ENCODE results near the gene TENM4.

TENM4 gene

GRCh38 chr11:78818201-78818600 lies 622.6 kb downstream of the TENM4 start:
- Mint-ChIP-seq H3K9me3 (no peaks in the 10 kb centered on the region), H3K27me3 (ENCODE audit: low read depth, poor library complexity) (no peaks in the 10 kb centered on the region), H3K4me1 (peaks cover 56% of the 10 kb centered on the region), H3K4me3 (no peak overlapping the region), H3K27ac (peak overlapping the region; percentile 63), H3K36me3 (ENCODE audit: low read depth) (peaks cover 60% of the 10 kb centered on the region)
- no peak for TF ChIP-seq CTCF (IDR thresholded peaks at IDR 0.05)
- no peak for DNase-seq

GRCh38 chr11:78815831-78816230 lies 625.0 kb downstream of the TENM4 start:
- no peak for TF ChIP-seq CTCF (IDR thresholded peaks at IDR 0.05)
- H3K9me3 Mint-ChIP-seq = no peaks in the 10 kb centered on the region
- H3K27me3 Mint-ChIP-seq (ENCODE audit: low read depth, poor library complexity) = peaks cover 3% of the 10 kb centered on the region
- peak overlapping the region; percentile 86 for H3K27ac Mint-ChIP-seq
- no peak for DNase-seq
- peaks cover 42% of the 10 kb centered on the region for H3K36me3 Mint-ChIP-seq (ENCODE audit: low read depth)
- H3K4me3 Mint-ChIP-seq = no peak overlapping the region
- peaks cover 80% of the 10 kb centered on the region for H3K4me1 Mint-ChIP-seq

- peaks cover 18% of the 10 kb centered on the region for H3K36me3 Mint-ChIP-seq (ENCODE audit: low read depth)
- peak overlapping the region; percentile 98 for H3K27ac Mint-ChIP-seq
- H3K27me3 Mint-ChIP-seq (ENCODE audit: low read depth, poor library complexity) = peaks cover 3% of the 10 kb centered on the region
- peaks cover 97% of the 10 kb centered on the region for H3K4me1 Mint-ChIP-seq
- no peak for DNase-seq
- TF ChIP-seq CTCF (IDR thresholded peaks at IDR 0.05) = no peak
- H3K9me3 Mint-ChIP-seq = no peaks in the 10 kb centered on the region
- H3K4me3 Mint-ChIP-seq = peak overlapping the region; percentile 37
These were observed 628.1 kb downstream of the TENM4 start for GRCh38 chr11:78812513-78813293.

- no peaks in the 10 kb centered on the region for H3K9me3 Mint-ChIP-seq
- peak overlapping the region; percentile 63 for H3K4me3 Mint-ChIP-seq
- H3K27me3 Mint-ChIP-seq (ENCODE audit: low read depth, poor library complexity) = peaks cover 3% of the 10 kb centered on the region
- DNase-seq = no peak
- peaks cover 96% of the 10 kb centered on the region for H3K4me1 Mint-ChIP-seq
- no peak for TF ChIP-seq CTCF (IDR thresholded peaks at IDR 0.05)
- peaks cover 37% of the 10 kb centered on the region for H3K36me3 Mint-ChIP-seq (ENCODE audit: low read depth)
- peak overlapping the region; percentile 98 for H3K27ac Mint-ChIP-seq
These were observed 630.2 kb downstream of the TENM4 start for GRCh38 chr11:78810559-78811009.

GRCh38 chr11:78809931-78810541 lies 630.8 kb downstream of the TENM4 start:
- H3K4me3 Mint-ChIP-seq = peak overlapping the region; percentile 63
- DNase-seq = no peak
- H3K27me3 Mint-ChIP-seq (ENCODE audit: low read depth, poor library complexity) = peaks cover 3% of the 10 kb centered on the region
- peaks cover 37% of the 10 kb centered on the region for H3K36me3 Mint-ChIP-seq (ENCODE audit: low read depth)
- peaks cover 91% of the 10 kb centered on the region for H3K4me1 Mint-ChIP-seq
- TF ChIP-seq CTCF (IDR thresholded peaks at IDR 0.05) = no peak
- no peaks in the 10 kb centered on the region for H3K9me3 Mint-ChIP-seq
- peak overlapping the region; percentile 98 for H3K27ac Mint-ChIP-seq

Data from nephron progenitor cell (in vitro differentiated cells).